ENCODE results near the gene TBC1D2B. TPM values are rescaled to one million over a fixed set of nuclear protein-coding genes. Genes with fewer than 3 reads are reported as not detected.

TBC1D2B gene
- total and polyA plus RNA-seq, 2 of the 4 experiments (the other 2 are of a cell fraction), result 17.7 to 28.3 TPM

DNA sequence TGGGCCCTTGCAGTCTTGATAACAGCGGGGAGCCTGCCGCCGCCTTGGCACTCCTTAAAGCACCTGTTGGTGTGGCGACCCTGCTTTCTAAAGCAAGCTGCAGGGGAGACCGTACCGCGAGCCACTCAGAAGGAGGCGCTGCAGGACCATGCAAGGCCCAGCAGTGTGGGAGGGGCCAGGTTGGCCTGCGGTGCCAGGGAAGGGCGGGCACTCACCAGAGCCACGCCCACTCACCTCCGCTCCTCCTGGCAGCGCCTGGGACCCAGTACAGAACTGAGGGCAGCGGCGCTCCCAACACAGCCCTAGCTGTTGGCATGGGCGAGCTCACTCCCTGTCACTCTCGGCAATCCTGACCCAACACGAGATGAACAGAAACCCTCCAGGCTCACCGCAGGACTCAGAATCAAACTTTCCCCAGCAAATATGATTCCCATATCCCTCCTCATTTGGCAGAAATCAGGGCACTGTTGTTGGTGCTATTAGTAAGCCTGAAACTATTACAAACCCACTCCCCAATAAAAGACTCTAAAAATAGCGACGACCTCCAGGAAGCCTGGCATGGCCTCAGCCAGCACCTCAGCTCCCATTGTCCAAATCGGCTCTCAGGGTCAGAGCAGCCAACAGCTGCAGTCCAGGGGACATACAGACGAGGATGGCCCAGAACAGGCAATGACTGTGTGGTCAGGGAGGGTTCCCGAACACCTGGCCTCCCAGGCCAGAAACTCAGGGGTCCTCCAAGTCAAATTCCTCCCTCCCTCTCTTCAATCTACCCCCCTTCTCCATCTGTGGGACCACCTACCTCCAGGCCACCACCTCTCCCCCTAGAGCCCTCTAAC lies 77.2 kb downstream of the TBC1D2B start:
- Histone ChIP-seq H3K27ac (ENCODE audit: insufficient read depth, low read length) (no peak overlapping the region), H3K4me3 (ENCODE audit: insufficient read depth, low read depth, low read length) (no peak overlapping the region), H3K14ac (replicated peaks; ENCODE audit: low read depth, low read length) (no peak overlapping the region), H2BK5ac (ENCODE audit: low read depth, low read length, poor library complexity, severe bottlenecking) (no peak overlapping the region), H3K4me2 (ENCODE audit: low read depth, low read length) (no peak overlapping the region), H3K36me3 (ENCODE audit: control insufficient read depth, insufficient read depth, low read length) (peaks cover 60% of the 10 kb centered on the region), H3K9me3 (ENCODE audit: control insufficient read depth, insufficient read depth, low read length) (no peaks in the 10 kb centered on the region), H2BK120ac (ENCODE audit: low read depth, low read length) (no peak overlapping the region), H3K79me1 (ENCODE audit: low read depth in 1 of 2, low read length in 2 of 2) (peaks cover 7 to 43% of the 10 kb centered on the region in 2 experiments; a peak in 3 of 4 replicates), H4K91ac (ENCODE audit: insufficient read depth, low read depth, low read length) (no peak overlapping the region), H4K20me1 (ENCODE audit: insufficient read depth, low read length) (peaks cover 32% of the 10 kb centered on the region), H3K56ac (ENCODE audit: extremely low read depth, insufficient read depth, low read length) (no peak overlapping the region), H3K27me3 (ENCODE audit: control insufficient read depth, insufficient read depth, low read length) (no peaks in the 10 kb centered on the region), H3K23ac (ENCODE audit: low read depth, low read length) (no peak overlapping the region), H2BK15ac (ENCODE audit: low read depth, low read length) (no peak overlapping the region), H3K18ac (ENCODE audit: low read depth, low read length) (no peak overlapping the region), H3K9ac (ENCODE audit: low read depth, low read length) (no peak overlapping the region), H4K5ac (ENCODE audit: low read depth, low read length) (no peak overlapping the region), H3K9me1 (ENCODE audit: insufficient read depth, low read length) (peaks cover 8% of the 10 kb centered on the region), H2BK20ac (ENCODE audit: low read depth, low read length) (no peak overlapping the region), H2AK9ac (replicated peaks; ENCODE audit: low read depth, low read length, poor library complexity) (no peak overlapping the region), H3K4ac (ENCODE audit: low read depth, low read length) (no peak overlapping the region), H4K8ac (ENCODE audit: low read depth in 2 of 2, low read length in 2 of 2) (no peak overlapping the region), H2AK5ac (ENCODE audit: low read depth, low read length) (no peak overlapping the region), H2AFZ (replicated peaks; ENCODE audit: low read length, poor library complexity) (no peak overlapping the region), H3K4me1 (ENCODE audit: control insufficient read depth, insufficient read depth, low read length) (peaks cover 11% of the 10 kb centered on the region)
- TF ChIP-seq RCOR1 (IDR thresholded peaks at IDR 0.05; ENCODE audit: insufficient replicate concordance, low read length) (no peak), RFX5 (IDR thresholded peaks at IDR 0.05; ENCODE audit: low read depth, low read length) (no peak), MAFK (IDR thresholded peaks at IDR 0.05; ENCODE audit: low read depth, low read length) (no peak), RAD21 (IDR thresholded peaks at IDR 0.05; ENCODE audit: low read length) (peak; percentile 69), SMC3 (IDR thresholded peaks at IDR 0.05; ENCODE audit: low read depth, low read length) (peak; percentile 53; the same call in 1 of the 2 replicates), BHLHE40 (IDR thresholded peaks at IDR 0.05; ENCODE audit: low read depth, low read length) (no peak), POLR2A (IDR thresholded peaks at IDR 0.05; ENCODE audit: low read depth, low read length) (no peak), NFE2L2 (IDR thresholded peaks at IDR 0.05; ENCODE audit: low read depth, low read length) (no peak), FOS (IDR thresholded peaks at IDR 0.05; ENCODE audit: low read depth, low read length) (no peak), ELK1 (IDR thresholded peaks at IDR 0.05; ENCODE audit: borderline replicate concordance, low read depth, low read length) (no peak)
- TF ChIP-seq, protein P1, sequence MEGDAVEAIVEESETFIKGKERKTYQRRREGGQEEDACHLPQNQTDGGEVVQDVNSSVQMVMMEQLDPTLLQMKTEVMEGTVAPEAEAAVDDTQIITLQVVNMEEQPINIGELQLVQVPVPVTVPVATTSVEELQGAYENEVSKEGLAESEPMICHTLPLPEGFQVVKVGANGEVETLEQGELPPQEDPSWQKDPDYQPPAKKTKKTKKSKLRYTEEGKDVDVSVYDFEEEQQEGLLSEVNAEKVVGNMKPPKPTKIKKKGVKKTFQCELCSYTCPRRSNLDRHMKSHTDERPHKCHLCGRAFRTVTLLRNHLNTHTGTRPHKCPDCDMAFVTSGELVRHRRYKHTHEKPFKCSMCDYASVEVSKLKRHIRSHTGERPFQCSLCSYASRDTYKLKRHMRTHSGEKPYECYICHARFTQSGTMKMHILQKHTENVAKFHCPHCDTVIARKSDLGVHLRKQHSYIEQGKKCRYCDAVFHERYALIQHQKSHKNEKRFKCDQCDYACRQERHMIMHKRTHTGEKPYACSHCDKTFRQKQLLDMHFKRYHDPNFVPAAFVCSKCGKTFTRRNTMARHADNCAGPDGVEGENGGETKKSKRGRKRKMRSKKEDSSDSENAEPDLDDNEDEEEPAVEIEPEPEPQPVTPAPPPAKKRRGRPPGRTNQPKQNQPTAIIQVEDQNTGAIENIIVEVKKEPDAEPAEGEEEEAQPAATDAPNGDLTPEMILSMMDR (conservative IDR thresholded peaks at IDR 0.05; ENCODE audit: low read depth, low read length), result peak; percentile 53
- dilution Hi-C loops (cut with HindIII; ENCODE audit: low sequenced_read_pairs, unreplicated experiment) (no loop called here), in situ Hi-C loops (cut with MboI; ENCODE audit: low sequenced_read_pairs) (no loop called here), intact Hi-C loops (cut with micrococcal nuclease) (no loop called here)
- BruUV-seq (replicated peaks), result no TSS peak
- CTCF ChIA-PET, result interaction anchor here (1.3 kb wide), 1 partner anchor 108 kb away, joined by 3 read pairs; no protein-coding TSS in a partner anchor
- ATAC-seq (ENCODE audit: low read depth), result peak; percentile 25; the same call in 1 of the 2 replicates
- POLR2A ChIA-PET (ENCODE audit: unreplicated experiment), result no interaction called here
- DNase-seq, result peak; percentile 39
- WGBS, 2 experiments (ENCODE audit: extremely low coverage in 2 of 2, insufficient read length in 1 of 2), result 84% methylated on average over 4 of the region's 24 CpGs; no CpG with 5 or more reads in 1 of the 2 experiments

Data from IMR-90 (cell line).